ENCODE results near the gene PARVA. TPM values are rescaled to one million over a fixed set of nuclear protein-coding genes. Genes with fewer than 3 reads are reported as not detected.

Gene PARVA
- total RNA-seq, 1 experiment from 2014 or later: 18.1 TPM

DNA sequence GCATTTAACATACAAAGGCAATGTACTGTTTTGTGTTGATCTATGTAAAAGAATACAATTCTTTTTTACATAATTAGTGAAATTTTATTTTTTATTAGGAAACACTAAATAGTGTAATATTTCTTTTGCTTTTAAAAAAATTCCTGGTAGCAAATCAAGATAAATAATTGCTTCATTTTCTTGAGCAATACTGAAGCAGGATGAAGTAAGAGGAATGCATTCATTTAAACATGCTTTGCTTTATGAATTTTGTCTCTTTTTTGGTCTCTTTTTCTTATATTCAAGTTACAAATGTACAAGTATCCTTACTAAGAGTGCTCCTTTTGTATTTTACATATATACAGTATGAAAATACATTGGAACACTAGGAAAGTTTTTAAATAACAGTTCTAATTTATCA lies 152.4 kb downstream of the PARVA start:
- no peak for DNase-seq
- no peak overlapping the region for H3T11ph ChIP-seq (ENCODE audit: low read length)
- H3K4ac ChIP-seq (ENCODE audit: low read depth, low read length): no peak overlapping the region
- no peak overlapping the region for H2BK5ac ChIP-seq (ENCODE audit: insufficient read length, low read length)
- no peaks in the 10 kb centered on the region for H3K9me3 ChIP-seq (ENCODE audit: control insufficient read depth, low read depth, low read length)
- no peak overlapping the region for H4K5ac ChIP-seq (ENCODE audit: insufficient read length, low read depth, low read length)
- H3K14ac ChIP-seq (ENCODE audit: insufficient read depth, low read length): no peak overlapping the region
- H2BK15ac ChIP-seq (ENCODE audit: low read depth, low read length): no peak overlapping the region
- no peak overlapping the region for H3K18ac ChIP-seq (ENCODE audit: insufficient read length, low read depth, low read length)
- no peak overlapping the region for H3K23ac ChIP-seq (ENCODE audit: insufficient read length, low read depth, low read length)
- no peak overlapping the region for H4K8ac ChIP-seq (replicated peaks; ENCODE audit: insufficient read length, low read depth, low read length)
- H4K91ac ChIP-seq (ENCODE audit: insufficient read length, low read depth, low read length): no peak overlapping the region
- H2BK20ac ChIP-seq (ENCODE audit: low read depth, low read length, poor library complexity, severe bottlenecking): no peak overlapping the region
- H2AK5ac ChIP-seq (ENCODE audit: insufficient read length, low read length): no peak overlapping the region
- Mint-ChIP-seq H3K9me3 (no peaks in the 10 kb centered on the region), H3K27ac (no peak overlapping the region), H3K4me1 (no peaks in the 10 kb centered on the region), H3K27me3 (ENCODE audit: low read depth) (no peaks in the 10 kb centered on the region; the same call in 1 of the 2 replicates), H3K36me3 (ENCODE audit: insufficient read depth in 1 of 3, low read depth in 3 of 3) (no peaks in the 10 kb centered on the region; a peak in 2 of 7 replicates), H3K4me3 (no peak overlapping the region)
- no peak overlapping the region for H2AFZ ChIP-seq (ENCODE audit: low read length)
- H3K23me2 ChIP-seq (ENCODE audit: insufficient read length, low read depth, low read length, poor library complexity, severe bottlenecking): no peaks in the 10 kb centered on the region
- H3K4me2 ChIP-seq (ENCODE audit: insufficient read depth, insufficient read length, low read length): no peak overlapping the region
- no peak overlapping the region for H2BK12ac ChIP-seq (ENCODE audit: insufficient read length, low read depth, low read length)
- H3K27me3 ChIP-seq (ENCODE audit: insufficient read depth, low read length): no peaks in the 10 kb centered on the region
- no peak for TF ChIP-seq CTCF (conservative IDR thresholded peaks at IDR 0.05)
- H3K4me1 ChIP-seq (ENCODE audit: insufficient read depth, low read length): no peaks in the 10 kb centered on the region
- no peaks in the 10 kb centered on the region for H3K79me2 ChIP-seq (ENCODE audit: insufficient read depth, low read length)
- no peak overlapping the region for H3K56ac ChIP-seq (ENCODE audit: insufficient read length, low read depth, low read length)
- H3K9ac ChIP-seq (ENCODE audit: extremely low read depth, insufficient read length, low read length): no peak overlapping the region
- H4K20me1 ChIP-seq (ENCODE audit: control insufficient read depth, insufficient read depth, insufficient read length): no peaks in the 10 kb centered on the region
- no peak overlapping the region for H3K27ac ChIP-seq (ENCODE audit: insufficient read length, low read depth, low read length)
- H3K79me1 ChIP-seq (ENCODE audit: insufficient read depth, low read depth, low read length, poor library complexity, severe bottlenecking): no peaks in the 10 kb centered on the region
- no peak overlapping the region for H2BK120ac ChIP-seq (ENCODE audit: low read depth, low read length, poor library complexity, severe bottlenecking)
